Stomach (tissue), 4 donors: ENCODE measurements around the gene DLGAP1.

Experiments
- CTCF ChIP-seq, 7 experiments: fragments of 450-650 bp in 4 of 7; fragments of 200-600 bp in 3 of 7; sonication (generic) in 3 of 7; IDR thresholded peaks; one replicate each; pipeline ENCODE4 v1.5.1; 2016 to 2019; ENCODE audit warnings: antibody characterized with exemption in 7 of 7, control low read depth in 2 of 7, mild to moderate bottlenecking in 1 of 7
- EP300 ChIP-seq: sonication (generic); formaldehyde crosslinking; IDR thresholded peaks from one replicate; pipeline ENCODE4 v1.6.1; 2017; ENCODE audit warnings: antibody characterized with exemption
- POLR2A ChIP-seq, 4 donors: fragments of 450-650 bp; IDR thresholded peaks; one replicate each; pipeline ENCODE4 v1.6.1; 2016; ENCODE audit warnings: antibody characterized with exemption in 4 of 4, control low read depth in 2 of 4, mild to moderate bottlenecking in 1 of 4, moderate library complexity in 1 of 4

GRCh38 chr18:3759099-3759498 lies 696.0 kb downstream of the DLGAP1 start:
- TF ChIP-seq CTCF (IDR thresholded peaks at IDR 0.05), result no peak
- no peak for TF ChIP-seq EP300
- TF ChIP-seq POLR2A (IDR thresholded peaks at IDR 0.05), result no peak
